GM20431 (cell line): ENCODE data around the gene PASK.

Experiments
- in situ Hi-C: fragments of 300-500 bp; cut with MseI, MboI; formaldehyde crosslinking; loops from one replicate; pipeline ENCODE4 v1.15.0; 2020; ENCODE audit warnings: low sequenced_read_pairs; ENCODE audit not compliant: unreplicated experiment

Gene PASK

DNA sequence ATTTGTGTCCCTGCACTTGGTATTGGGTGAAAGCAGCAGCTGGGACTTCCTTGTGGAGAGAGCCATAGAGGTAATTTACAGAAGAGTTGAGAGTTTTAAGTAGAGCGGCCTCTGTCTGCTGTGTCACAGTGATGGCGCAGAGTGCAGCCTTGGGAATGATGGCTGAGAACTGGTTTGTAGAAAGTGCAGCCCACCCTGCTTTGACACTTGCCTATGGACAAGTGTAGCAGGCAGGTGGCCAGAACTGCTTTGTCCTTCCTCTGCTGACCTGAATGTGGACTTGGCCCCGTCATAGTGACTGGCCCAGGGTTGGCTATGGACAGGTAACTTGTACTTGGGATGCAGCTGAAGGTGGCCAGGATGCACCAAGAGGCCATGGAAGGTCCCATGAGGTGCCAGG, 32.9 kb upstream of the PASK start:
- in situ Hi-C loops: no loop called here

DNA sequence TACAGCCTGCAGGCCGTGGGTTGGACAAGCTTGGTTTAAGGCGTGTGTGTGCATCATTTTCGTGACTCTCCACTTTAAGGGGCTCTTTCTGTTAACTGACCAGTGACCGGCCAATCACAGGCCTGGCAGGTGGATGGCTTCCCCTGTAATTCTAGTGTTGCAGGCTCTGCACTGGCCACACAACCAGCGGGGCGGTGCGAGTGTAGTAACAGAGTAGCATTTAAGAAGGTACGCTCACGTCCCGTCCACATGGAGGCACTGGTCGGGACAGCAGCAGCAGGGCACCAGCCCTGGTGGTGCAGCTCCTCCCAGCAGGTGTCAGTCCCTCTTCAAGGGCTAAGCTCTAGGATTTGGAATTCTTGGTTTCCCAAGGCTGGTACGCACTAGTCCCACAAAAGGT, 31.2 kb upstream of the PASK start:
- in situ Hi-C loops: no loop called here

DNA sequence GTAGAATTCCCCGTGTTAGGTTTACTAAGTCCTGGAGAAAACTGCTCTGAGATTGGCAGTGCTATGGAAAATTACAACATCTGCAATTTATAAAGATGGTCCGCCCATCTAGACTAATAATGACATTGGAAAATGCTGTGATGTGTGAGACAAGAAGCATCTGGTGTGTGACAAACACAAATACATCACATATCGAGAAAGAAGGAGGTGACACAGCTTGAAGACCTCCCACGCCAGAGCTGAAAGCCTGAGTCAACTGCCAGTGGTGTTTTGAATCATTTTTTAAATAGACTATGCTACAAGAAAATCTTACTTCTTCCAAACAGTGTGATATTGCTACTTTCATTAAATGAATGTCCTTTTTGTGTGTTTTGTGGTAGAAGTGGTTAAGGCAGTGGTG, 30.6 kb upstream of the PASK start:
- in situ Hi-C loops: no loop called here

DNA sequence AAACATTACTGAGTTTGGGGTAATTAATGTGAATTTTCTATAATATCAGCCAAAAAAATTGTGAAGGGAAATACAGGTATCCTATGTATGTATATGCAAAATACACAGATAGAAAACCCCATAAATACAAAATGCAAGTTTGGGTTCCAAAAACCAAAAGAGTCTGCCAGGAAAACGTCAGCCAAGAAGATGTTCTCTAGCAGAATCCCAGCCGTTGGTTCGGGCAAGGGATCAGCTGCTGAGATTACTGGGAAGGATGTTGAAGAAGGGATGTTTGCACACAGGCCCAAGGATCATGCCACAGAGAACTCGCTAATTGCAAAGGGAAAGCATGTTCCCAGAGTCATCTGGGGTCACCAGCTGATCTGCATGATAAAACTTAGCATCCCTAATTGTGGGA, 29.7 kb upstream of the PASK start:
- in situ Hi-C loops: no loop called here

DNA sequence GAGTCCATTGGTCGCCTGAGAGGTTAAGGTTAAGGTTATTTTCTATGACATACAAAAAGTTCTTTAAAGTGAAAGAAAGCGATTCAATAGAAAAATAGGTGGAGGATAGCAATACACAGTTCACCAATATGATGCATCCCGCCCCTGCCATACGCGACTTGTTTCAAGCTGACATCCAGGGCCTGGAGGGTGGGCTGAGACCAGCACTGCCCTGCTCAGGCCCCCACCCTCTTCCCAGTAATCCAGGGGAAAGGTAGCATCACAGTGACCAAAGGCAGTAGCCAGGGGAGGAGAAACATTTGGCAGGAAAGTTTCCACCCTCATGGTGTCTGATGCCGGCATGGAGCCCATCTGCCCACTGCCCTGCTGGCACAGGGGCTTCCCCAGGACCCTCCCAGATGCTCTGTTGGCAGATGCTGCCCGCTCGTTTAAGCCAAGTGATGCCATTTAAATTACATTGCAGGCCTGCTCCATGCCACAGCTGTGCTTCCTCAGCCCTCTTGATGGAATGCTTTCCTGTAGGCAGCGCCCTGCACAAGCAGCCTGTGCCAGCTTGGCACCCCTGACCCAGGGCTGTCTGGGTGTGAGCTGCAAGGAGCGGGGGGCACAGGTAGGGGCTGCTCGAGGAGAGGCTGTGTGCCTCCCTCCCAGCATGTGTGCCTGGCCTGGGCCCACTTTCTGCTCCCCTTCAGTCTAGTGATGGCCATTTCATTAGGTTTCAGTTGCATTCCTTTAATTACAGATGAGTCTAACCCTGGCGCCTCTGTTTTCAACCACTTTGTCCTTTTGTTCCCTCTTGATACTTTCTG, 28.5 kb upstream of the PASK start:
- in situ Hi-C loops: no loop called here

DNA sequence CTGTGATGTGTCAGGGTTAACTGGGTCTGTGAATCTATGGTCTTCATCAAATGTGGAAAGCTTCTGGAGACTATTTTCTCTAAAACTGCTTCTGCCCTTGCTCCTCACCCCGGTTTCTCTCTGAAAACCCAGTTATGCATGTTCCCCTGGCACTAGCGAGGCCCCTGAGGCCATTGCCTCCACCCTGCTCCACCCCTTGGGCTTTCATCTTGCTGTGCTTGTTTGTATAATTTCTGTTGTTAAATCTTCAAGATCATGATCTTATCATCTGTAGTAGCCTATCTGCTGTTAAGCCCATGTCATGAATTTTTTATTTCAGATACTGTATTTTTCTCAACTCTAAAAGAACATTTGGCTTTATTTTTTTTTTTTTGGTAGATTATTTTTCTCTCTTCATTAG, 24.3 kb upstream of the PASK start:
- in situ Hi-C loops: no loop called here

DNA sequence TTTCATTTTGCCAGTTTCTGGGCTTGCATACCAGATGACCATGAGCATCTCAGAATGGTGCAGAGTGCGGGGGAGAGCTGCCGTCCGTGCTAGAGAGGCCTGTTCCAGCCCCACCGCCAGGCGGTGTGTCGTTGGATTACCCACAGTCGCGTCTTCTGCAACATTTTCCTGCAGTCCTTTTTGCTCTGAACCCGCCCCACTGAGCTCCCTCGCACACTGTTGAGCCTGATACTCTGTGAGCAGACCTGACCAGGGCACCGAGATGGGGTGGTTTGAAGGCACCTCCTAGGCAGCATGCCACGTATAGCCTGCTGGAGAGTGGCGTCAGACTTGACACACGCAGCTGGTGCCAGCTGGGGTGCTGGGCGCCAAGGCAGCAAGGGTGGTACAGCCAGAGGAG, 19.1 kb upstream of the PASK start:
- in situ Hi-C loops: no loop called here

DNA sequence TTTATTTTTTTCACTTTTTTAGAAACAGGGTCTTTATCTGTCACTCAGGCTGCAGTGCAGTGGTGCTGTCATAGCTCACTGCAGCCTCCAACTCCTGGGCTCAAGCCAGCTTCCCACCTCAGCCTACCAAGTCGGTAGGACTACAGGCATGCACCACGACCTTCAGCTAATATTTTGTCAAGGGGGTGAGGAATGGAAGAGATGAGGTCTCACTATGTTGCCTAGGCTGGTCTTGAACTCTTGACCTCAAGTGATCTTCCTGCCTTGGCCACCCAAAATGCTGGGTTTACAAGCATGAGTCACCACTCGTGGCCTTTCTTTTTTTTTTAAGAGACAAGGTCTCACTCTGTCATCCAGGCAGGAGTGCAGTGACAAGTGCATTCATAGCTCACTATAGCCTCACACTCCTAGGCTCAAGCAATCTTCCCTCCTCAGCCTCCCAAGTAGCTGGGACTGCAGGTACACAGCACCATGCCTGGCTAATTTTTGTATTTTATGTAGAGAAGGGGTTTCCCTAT, 14.4 kb upstream of the PASK start:
- in situ Hi-C loops: no loop called here

DNA sequence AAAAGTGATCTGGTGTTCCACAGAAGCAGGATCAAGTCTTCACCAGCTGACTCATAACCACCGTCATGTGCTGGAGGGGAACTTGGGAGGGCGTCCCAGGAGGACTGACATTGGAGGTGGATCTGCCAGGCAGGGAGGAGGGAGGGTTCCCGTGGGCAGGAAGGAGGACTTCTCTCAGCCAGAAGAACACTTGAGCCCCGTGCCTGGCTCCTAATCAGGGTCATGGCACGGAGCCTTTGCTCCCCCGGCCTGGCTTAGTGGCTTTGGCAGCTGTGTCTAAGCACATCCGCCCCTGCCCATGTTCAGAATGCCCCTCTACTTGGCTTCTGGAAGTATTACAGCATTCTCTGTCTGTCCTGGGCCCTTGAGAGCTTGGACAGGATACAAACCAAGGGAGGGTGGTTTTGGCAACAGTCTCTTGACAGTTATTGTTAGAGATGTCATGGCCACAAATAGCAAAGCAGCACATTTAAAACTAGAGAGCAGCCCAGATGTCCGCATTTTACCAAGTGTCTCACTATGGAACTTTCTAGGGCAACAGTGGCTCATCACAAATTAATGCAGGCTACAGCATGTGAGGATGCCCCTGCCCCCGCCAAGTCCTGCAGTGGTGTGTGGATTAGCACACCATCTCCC, 12.5 kb upstream of the PASK start:
- in situ Hi-C loops: no loop called here

DNA sequence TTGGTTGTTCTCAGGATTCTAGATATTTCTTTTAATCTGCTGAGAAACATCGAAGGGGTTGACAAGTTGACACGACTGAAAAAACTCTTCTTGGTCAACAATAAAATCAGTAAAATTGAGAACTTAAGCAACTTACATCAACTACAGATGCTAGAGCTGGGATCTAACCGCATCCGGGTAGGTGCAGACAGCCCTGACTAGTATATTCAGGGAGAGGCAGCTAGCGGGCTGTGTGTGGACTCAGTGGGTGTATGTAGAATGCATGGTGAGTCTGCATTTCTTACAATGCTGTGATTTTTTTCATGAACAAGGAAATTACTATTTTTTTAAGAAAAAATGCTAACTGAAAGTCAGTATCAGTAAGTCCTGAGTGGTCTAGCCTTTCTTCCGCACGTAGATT, 11.0 kb upstream of the PASK start:
- in situ Hi-C loops: no loop called here

DNA sequence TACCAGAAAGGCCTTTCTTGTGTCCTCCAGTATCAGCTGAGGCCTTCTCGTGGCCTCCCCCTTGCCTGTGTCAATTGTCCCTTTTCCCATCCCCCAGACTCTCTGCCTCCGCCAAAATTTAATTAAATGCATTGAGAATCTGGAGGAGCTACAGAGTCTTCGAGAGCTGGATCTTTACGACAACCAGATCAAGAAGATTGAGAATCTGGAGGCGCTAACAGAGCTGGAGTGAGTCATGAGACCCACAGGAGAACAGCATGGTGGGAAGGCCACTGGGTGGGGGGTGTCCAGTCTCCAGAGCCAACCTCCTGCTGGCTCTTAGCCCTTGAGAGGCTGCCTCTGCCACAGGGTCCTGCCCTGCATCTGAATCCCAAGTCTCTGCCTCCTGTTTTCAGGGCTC, 9.8 kb upstream of the PASK start:
- in situ Hi-C loops: no loop called here

DNA sequence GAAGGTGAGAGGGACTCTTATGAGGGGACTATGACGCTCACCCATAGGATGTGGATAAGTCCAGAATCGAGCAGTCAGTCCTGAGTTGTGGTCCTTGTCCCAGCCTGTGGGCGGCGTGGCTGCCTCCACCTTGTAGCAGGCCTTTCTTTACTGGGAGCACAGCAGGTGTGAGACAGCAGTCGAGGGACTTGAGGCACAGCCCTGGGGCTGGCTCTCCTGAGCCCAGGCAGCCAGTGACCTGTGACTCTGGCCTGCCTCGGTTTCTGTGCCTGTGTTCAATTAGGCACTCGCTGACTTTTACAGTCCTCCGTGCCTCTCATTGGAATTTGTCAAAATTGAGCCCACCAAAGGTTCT, 9.3 kb upstream of the PASK start:
- in situ Hi-C loops: no loop called here

DNA sequence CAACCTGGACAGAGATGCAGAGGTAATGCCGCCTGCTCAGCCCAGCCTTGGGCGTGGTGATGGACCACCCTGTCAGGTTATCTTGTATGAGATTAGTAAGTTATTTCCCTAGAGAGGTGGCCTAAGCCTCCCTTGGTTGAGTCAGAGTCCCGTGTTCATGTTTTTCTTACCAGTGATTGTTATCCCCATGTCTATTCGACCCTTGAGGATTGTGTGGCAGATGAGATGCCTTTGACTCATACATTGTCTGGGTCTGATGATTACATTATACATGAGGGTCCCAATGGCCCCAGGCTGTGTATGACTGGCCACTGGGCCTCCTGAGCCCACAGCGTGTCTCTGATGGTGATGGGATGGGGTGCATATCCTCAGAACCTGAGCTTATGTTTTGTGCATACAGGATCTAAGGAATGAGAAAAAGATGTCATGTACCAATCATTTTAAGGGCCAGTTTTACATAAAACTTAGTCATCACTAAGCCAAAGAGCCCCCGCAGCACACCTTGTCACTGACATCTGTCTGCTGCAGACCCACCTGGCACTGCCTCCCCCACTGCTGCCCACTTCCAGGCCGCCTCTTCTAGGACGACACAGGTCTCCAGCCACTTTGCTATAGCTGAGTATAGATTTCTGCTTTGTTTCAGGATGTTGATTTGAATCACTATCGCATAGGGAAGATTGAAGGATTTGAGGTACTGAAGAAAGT, 8.7 kb upstream of the PASK start:
- in situ Hi-C loops: no loop called here

DNA sequence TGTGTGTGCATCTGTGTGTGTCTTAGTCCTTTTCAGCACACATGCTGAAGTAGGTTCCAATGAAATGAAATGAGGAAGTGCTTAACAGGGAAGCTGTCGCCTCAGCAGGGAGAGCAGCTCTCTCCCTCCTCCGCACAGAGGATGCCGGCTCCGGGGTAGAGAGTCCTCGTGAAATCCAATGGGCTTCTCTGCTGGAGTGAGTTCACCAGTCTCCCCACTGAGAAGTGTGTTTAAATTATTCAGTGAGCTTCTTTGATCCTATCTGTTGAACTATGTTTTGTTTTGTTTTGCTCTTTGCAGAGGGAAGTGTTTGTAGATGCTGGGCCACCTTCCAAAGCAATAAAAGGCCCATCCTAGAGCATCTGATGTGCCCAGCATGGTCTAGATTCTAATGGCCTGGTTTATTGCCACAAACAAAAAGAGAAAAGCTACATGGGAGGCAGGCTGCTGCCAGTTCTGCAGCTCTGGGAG, 7.7 kb upstream of the PASK start:
- in situ Hi-C loops: no loop called here

DNA sequence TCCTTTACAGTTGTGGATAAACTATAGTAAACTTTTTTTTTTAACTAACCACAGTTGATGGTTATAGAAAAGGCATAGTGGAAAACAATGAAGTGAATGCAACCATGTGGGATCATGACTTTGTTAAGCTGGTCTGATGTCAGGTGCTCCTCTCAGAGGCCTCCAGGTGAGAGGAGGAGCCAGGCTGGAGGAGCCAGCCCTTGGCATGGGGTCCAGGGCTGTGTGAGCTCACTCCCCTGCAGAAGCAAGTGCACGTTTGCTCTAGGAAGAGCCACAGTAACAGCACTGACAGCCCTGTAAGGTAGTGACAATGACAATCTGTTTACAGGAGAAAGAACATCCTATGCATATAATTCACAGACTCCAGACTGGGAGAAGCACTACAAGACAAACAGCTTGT, 6.7 kb upstream of the PASK start:
- in situ Hi-C loops: no loop called here

DNA sequence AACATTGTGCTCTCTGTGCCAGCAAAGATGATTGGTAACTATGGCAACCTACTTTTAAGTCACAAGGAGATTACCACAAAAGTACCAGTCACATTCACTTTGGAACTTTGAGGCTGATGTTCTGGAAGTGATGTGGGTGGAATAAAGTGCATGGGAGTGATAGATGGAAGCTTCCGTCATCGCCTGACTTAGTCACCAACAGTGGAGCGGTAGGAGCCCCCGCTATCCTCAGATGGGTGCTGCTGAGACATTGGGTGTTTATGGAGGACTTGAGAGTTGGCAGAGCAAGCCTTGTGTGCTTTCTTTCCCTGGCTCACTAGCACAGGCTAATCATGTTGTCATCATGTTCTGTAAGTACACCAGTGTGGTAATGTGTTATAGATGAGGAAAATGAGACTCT, 5.6 kb upstream of the PASK start:
- in situ Hi-C loops: no loop called here

DNA sequence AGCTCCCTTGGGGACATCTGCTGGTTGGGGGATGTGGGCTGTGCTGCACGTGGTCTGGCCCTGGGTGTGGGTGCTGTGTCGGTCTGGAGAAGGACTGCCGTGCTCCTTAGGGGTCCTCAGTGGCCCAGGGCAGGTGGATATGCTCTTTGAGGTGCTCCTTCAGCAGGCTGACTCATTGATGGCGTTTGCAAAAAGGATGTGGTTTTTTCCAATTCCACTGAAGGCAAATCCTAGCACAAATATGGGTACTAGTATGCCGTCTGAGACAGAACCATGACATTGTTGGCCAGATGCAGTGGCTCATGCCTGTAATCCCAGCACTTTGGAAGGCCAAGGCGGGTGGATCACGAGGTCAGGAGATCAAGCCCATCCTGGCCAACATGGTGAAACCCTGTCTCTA, 4.3 kb upstream of the PASK start:
- in situ Hi-C loops: no loop called here

DNA sequence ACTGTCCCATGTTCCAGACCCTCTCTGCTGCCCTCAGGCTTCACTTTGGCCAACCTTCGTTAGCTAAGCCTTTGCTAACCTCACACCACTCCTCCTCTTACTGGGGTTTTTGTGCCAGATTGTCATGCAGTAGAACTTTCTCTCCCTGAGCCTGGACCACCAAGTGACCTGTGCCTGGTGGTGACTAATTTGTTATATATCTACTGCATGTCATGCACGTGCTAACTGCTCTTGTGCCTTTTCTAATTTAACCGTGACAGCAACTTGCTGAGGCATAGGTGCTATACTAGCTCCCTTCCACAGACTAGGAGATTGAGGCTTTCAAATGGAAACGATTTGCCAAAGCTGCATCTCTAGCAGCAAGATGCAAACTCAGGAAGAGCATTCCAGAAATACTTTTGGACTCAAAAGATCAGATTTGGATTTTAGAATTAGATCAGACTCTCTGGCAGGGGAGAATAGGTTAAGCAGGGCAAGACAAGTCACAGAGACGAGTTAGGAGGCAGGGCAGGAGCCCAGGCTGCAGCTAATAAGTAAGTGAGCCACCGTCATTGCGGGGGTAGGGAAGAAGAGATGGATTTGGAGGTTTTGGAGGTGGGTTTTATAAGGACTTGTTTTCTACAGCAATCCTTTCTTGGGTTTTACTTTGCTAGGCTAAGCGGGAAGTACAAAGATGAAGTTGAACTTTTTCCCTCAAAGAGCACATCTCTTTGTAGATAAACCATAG, 2.8 kb upstream of the PASK start:
- in situ Hi-C loops: no loop called here

DNA sequence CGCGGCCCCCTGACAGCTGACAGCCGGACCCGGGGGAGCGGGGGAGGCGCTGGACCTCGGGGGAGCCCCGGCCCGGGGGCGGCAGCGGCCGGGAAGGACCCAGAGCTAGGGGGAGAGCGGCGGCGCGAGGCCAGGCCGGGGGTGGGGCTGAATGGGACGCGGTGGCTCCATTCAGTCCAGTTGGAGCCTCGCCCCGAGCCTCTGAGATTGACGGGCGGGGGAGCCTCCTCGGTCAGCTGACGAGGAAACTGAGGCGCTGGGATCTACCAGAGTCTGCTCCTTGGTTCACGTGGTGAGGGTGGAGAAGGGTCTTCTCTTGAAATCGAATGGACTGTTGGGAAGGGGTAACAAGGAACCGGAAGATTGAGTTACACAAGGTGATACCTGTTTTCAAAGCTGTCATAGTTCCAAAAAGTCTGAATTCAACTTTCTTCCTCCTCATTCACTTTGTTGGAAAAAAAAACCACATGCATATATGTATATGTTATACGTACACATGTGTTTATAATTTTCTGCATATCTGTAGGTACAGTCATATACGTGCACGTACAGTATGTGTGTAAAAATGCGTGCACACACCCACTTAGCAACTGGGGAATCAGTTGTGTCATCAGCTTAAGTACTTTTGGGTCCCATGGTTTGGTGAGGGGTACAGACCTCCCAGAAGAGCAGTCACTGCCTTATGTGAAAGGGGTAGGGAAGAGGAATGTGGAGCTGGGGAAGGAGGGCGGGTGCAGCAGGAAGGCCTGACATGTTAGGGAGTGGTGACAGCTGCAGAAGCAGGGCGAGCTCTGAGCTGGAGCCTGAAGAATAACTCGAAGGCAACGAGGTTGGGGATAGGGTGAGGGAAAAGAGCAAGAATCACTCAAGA, 1.6 kb upstream of the PASK start:
- in situ Hi-C loops: no loop called here
